Sigmoid colon (tissue), 4 donors: Measurements from ENCODE around the gene PLEKHG2.

Experiments used
- EP300 ChIP-seq, 4 donors: sonication (generic); formaldehyde crosslinking; IDR thresholded peaks; one replicate each; pipeline ENCODE4 v1.6.1; 2017; ENCODE audit warnings: antibody characterized with exemption in 4 of 4
- POLR2A ChIP-seq, 2 donors: fragments of 450-650 bp; IDR thresholded peaks; one replicate each; pipeline ENCODE4 v1.6.1; 2016; ENCODE audit warnings: antibody characterized with exemption in 2 of 2, mild to moderate bottlenecking in 2 of 2, moderate library complexity in 2 of 2
- TF ChIP-seq, protein P1 (sequence below), 4 experiments: fragments of 450-650 bp in 3 of 4; fragments of 200-600 bp in 1 of 4; IDR thresholded peaks; one replicate each; pipeline ENCODE4 v1.5.1; 2016 to 2019; ENCODE audit warnings: antibody characterized with exemption in 4 of 4, mild to moderate bottlenecking in 3 of 4, moderate library complexity in 2 of 4

GRCh38 chr19:39435499-39436349, 23.3 kb downstream of the PLEKHG2 start, which contains the start of gene RPS16:
- TF ChIP-seq EP300 (IDR thresholded peaks at IDR 0.05) (peak in 1 of 4 donors; percentile 63), POLR2A (IDR thresholded peaks at IDR 0.05) (peak; percentile 94 to 98)
- TF ChIP-seq, protein P1, sequence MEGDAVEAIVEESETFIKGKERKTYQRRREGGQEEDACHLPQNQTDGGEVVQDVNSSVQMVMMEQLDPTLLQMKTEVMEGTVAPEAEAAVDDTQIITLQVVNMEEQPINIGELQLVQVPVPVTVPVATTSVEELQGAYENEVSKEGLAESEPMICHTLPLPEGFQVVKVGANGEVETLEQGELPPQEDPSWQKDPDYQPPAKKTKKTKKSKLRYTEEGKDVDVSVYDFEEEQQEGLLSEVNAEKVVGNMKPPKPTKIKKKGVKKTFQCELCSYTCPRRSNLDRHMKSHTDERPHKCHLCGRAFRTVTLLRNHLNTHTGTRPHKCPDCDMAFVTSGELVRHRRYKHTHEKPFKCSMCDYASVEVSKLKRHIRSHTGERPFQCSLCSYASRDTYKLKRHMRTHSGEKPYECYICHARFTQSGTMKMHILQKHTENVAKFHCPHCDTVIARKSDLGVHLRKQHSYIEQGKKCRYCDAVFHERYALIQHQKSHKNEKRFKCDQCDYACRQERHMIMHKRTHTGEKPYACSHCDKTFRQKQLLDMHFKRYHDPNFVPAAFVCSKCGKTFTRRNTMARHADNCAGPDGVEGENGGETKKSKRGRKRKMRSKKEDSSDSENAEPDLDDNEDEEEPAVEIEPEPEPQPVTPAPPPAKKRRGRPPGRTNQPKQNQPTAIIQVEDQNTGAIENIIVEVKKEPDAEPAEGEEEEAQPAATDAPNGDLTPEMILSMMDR (IDR thresholded peaks at IDR 0.05): no peak
